CD8-positive, alpha-beta memory T cell (primary cell): ENCODE results near the gene CRTC1. TPM values are rescaled to one million over a fixed set of nuclear protein-coding genes. Genes with fewer than 3 reads are reported as not detected.

ENCODE experiments used
- CTCF ChIA-PET: fragments of 350-600 bp; sonication (Branson Sonifier 250); formaldehyde crosslinking; loops from one replicate; lab custom pipeline; 2021; ENCODE audit warnings: antibody characterized with exemption; lab: Charles Lee
- POLR2A ChIA-PET: fragments of 350-600 bp; sonication (Branson Sonifier 250); formaldehyde crosslinking; loops from one replicate; lab custom pipeline; 2021; ENCODE audit warnings: antibody characterized with exemption; lab: Charles Lee
- DNase-seq, 5 donors: peaks; one replicate each; pipeline versions ENCODE4 v3.0.0 to v3.0.0-alpha.2; 2020 to 2022; ENCODE audit warnings: mixed read lengths in 1 of 5
- H3K27ac ChIP-seq: one replicate; pipeline ENCODE4 v1.7.0; 2013; ENCODE audit warnings: low read depth, mild to moderate bottlenecking, low read length, moderate library complexity
- H3K27me3 ChIP-seq: 2 replicates; pipeline ENCODE4 v1.7.0; 2013; ENCODE audit warnings: low read length, mild to moderate bottlenecking; ENCODE audit not compliant: insufficient read depth, poor library complexity, severe bottlenecking
- H3K36me3 ChIP-seq: 2 replicates; pipeline ENCODE4 v1.7.0; 2013; ENCODE audit warnings: mild to moderate bottlenecking, low read length, moderate library complexity; ENCODE audit not compliant: insufficient read depth
- H3K4me1 ChIP-seq: 2 replicates; pipeline ENCODE4 v1.7.0; 2013; ENCODE audit warnings: mild to moderate bottlenecking, low read length, moderate library complexity; ENCODE audit not compliant: insufficient read depth
- H3K4me3 ChIP-seq: 2 replicates; pipeline ENCODE4 v1.7.0; 2013; ENCODE audit warnings: mild to moderate bottlenecking, low read length
- H3K9me3 ChIP-seq: 2 replicates; pipeline ENCODE4 v1.7.0; 2013; ENCODE audit warnings: mild to moderate bottlenecking, low read length
- H3K27ac Mint-ChIP-seq, 8 donors: one replicate each; pipeline ENCODE4 v1.8.0; 2020 to 2021; ENCODE audit warnings: mixed read lengths in 8 of 8, mild to moderate bottlenecking in 6 of 8, inconsistent platforms in 3 of 8, moderate library complexity in 3 of 8
- H3K27me3 Mint-ChIP-seq, 2 donors: one replicate each; pipeline ENCODE4 v1.8.0; 2020 to 2021; ENCODE audit warnings: mixed read lengths in 2 of 2, mild to moderate bottlenecking in 1 of 2, moderate library complexity in 1 of 2
- H3K36me3 Mint-ChIP-seq, 3 donors: one replicate each; pipeline ENCODE4 v1.8.0; 2020 to 2021; ENCODE audit warnings: mixed read lengths in 3 of 3, inconsistent platforms in 1 of 3, mild to moderate bottlenecking in 1 of 3
- H3K4me1 Mint-ChIP-seq, 3 donors: one replicate each; pipeline ENCODE4 v1.8.0; 2020 to 2021; ENCODE audit warnings: mixed read lengths in 3 of 3, inconsistent platforms in 1 of 3, mild to moderate bottlenecking in 1 of 3
- H3K4me3 Mint-ChIP-seq, 7 donors: one replicate each; pipeline ENCODE4 v1.8.0; 2020 to 2021; ENCODE audit warnings: mixed read lengths in 7 of 7, mild to moderate bottlenecking in 6 of 7, moderate library complexity in 4 of 7, inconsistent platforms in 2 of 7
- H3K9me3 Mint-ChIP-seq, 5 donors: one replicate each; pipeline ENCODE4 v1.8.0; 2020 to 2022; ENCODE audit warnings: mixed read lengths in 5 of 5, mild to moderate bottlenecking in 3 of 5, moderate library complexity in 2 of 5, inconsistent platforms in 1 of 5
- polyA plus RNA-seq: library from polyadenylated mRNA; unstranded; fragments of 300-500 nt; fragmentation: Illumina TruSeq; gene quantifications from one replicate; pipeline ENCODE4 v1.2.3, GENCODE V29; 2021
- total RNA-seq, 2 experiments: library from RNA; stranded (reverse); gene quantifications; one replicate each; pipeline ENCODE4 v1.2.3, GENCODE V29; 2021

The CRTC1 gene
- total and polyA plus RNA-seq, 3 experiments from 2014 or later, result 1.3 to 7.1 (median 6.7) TPM

DNA sequence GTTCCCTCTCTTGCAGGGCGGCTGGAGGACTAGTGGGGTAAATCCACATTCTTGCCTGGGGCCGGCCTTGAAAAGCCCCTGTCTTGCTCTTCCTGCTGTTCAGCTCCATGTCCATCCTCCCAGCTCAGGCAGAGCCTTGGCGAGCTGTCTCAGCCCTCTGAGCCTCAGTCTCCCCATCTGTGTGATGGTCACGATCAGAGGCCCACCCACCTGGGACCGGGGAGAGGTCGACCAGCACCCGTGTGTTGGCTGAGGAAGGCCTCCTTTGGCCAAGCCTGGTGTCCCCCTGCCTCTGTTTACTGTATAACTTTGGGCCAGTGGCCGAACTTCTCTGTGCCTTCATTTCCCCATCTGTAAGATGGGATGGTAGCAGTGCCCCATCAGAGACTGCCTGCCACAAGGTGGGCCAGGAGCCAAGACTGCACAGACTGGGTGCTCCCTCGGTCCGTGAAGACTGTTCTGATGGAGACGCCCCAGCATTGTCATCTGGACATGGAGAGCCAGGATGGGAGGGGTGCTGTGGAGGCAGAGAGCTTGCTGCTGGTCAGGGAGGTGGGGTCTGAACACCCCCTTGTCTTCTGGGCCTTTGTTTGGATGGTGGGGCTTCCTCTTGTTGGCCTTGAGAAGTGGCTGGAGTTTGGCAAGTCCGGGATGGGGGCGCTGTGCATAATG is 28.2 kb upstream of the CRTC1 start:
- H3K9me3 ChIP-seq, result no peaks in the 10 kb centered on the region
- DNase-seq, result no peak
- no peaks in the 10 kb centered on the region for H3K36me3 ChIP-seq
- H3K36me3 Mint-ChIP-seq, result peaks cover 0 to 12% (median 4%) of the 10 kb centered on the region in 3 donors
- no peak overlapping the region for H3K4me3 Mint-ChIP-seq
- peaks cover 0 to 2% (median 0%) of the 10 kb centered on the region in 5 donors for H3K9me3 Mint-ChIP-seq
- H3K27ac ChIP-seq, result no peak overlapping the region
- H3K27me3 Mint-ChIP-seq, result peaks cover 0 to 3% of the 10 kb centered on the region in 2 donors
- H3K4me1 Mint-ChIP-seq, result peaks cover 20 to 37% (median 20%) of the 10 kb centered on the region in 3 donors
- H3K27ac Mint-ChIP-seq, result no peak overlapping the region
- POLR2A ChIA-PET, result no interaction called here
- H3K4me1 ChIP-seq, result no peaks in the 10 kb centered on the region
- CTCF ChIA-PET, result interaction anchor here (1.0 kb wide), 1 partner anchor 10 kb away, joined by 3 read pairs; no protein-coding TSS in a partner anchor
- no peaks in the 10 kb centered on the region for H3K27me3 ChIP-seq
- no peak overlapping the region for H3K4me3 ChIP-seq

DNA sequence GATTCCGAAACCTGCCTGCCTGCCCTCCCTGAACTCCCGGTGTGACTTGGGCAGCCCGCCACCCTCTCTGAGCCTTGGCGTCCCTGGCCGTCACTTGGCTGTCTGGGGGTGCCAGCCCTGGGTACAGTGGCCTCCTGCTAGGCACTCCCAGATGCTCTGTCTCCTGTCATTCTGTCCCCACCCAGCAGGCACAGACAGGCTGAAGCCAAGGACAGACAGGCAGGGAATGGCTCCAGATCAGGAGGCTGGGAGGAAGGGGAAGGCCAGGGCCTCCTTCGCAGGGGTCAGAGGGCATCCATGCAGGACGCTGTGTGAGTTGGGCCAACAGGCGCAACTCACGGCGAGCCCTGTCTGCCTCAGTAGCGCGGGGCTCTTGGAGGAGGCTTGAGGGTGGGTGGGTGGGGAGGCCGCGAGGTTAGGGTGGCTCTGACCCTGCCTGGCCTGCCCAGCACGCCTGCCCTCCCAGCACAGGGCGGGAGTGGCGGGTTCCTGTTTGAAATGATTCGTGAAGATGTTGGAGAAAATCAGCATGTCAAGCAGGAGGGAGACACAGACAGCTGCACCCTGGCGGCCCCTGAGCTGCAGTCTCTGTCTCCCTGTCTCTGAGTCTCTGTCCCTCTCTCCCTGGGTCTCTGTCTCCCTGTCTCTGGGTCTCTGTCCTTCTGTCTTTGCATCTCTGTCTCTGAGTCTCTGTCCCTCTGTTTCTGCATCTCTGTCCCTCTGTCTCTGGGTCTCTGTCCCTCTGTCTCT is 27.0 kb upstream of the CRTC1 start:
- H3K4me1 Mint-ChIP-seq, result peaks cover 20 to 40% (median 20%) of the 10 kb centered on the region in 3 donors
- ChIA-PET POLR2A (no interaction called here), CTCF (no interaction called here)
- peaks cover 0 to 2% (median 0%) of the 10 kb centered on the region in 5 donors for H3K9me3 Mint-ChIP-seq
- peaks cover 0 to 3% of the 10 kb centered on the region in 2 donors for H3K27me3 Mint-ChIP-seq
- Histone ChIP-seq H3K36me3 (no peaks in the 10 kb centered on the region), H3K9me3 (no peaks in the 10 kb centered on the region), H3K4me3 (no peak overlapping the region), H3K27ac (no peak overlapping the region), H3K27me3 (no peaks in the 10 kb centered on the region), H3K4me1 (no peaks in the 10 kb centered on the region)
- no peak for DNase-seq
- peak overlapping the region in 3 of 8 donors; percentile 10 to 89 (median 70) for H3K27ac Mint-ChIP-seq
- H3K4me3 Mint-ChIP-seq, result no peak overlapping the region
- H3K36me3 Mint-ChIP-seq, result peaks cover 0 to 6% (median 4%) of the 10 kb centered on the region in 3 donors

DNA sequence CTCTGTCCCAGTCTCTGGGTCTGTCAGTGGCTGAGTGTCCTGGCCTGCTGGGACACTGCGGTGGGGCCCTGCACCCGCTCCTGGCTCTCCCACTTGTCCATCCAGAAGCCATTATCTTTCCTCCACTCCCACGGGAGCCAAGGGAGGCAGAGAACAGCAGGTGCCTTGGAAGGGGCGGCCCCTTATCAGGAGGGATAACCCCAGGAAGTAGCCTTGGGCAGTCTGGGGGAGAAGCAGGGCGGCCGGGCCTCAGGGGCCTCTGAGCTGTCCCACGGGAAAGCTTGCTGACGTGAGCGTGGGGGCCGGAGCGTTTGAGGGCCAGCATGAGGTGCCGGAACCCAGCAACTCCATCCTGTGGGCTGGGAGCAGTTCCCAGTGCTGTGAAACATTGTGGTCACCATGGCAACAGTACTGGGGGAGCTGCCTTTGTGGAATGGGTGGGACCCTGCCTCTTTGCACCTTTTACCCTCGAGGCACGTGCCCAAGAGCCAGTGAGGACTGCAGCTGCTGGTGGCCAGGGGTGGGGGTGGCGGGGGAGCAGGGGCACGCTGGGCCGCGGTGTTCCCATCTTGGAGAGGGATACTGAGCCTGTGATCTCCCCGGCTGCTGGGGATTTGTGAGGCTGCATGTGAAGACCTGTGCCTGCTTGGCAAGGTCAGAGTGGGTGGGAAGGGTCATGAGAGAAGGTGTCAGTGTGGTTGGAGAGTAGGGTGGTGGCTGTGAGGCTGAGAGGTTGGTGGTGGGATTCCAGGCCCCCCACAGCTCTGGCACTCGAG is 25.7 kb upstream of the CRTC1 start:
- Mint-ChIP-seq H3K27ac (peak overlapping the region in 2 of 8 donors; percentile 45 to 71), H3K4me3 (no peak overlapping the region), H3K27me3 (peaks cover 0 to 3% of the 10 kb centered on the region in 2 donors), H3K9me3 (peaks cover 0 to 2% (median 0%) of the 10 kb centered on the region in 5 donors), H3K4me1 (peaks cover 18 to 39% (median 20%) of the 10 kb centered on the region in 3 donors), H3K36me3 (peaks cover 0 to 6% (median 4%) of the 10 kb centered on the region in 3 donors)
- Histone ChIP-seq H3K27ac (no peak overlapping the region), H3K4me1 (no peaks in the 10 kb centered on the region), H3K27me3 (no peaks in the 10 kb centered on the region), H3K9me3 (no peaks in the 10 kb centered on the region), H3K36me3 (no peaks in the 10 kb centered on the region), H3K4me3 (no peak overlapping the region)
- CTCF ChIA-PET, result no interaction called here
- DNase-seq, result no peak
- POLR2A ChIA-PET, result no interaction called here

DNA sequence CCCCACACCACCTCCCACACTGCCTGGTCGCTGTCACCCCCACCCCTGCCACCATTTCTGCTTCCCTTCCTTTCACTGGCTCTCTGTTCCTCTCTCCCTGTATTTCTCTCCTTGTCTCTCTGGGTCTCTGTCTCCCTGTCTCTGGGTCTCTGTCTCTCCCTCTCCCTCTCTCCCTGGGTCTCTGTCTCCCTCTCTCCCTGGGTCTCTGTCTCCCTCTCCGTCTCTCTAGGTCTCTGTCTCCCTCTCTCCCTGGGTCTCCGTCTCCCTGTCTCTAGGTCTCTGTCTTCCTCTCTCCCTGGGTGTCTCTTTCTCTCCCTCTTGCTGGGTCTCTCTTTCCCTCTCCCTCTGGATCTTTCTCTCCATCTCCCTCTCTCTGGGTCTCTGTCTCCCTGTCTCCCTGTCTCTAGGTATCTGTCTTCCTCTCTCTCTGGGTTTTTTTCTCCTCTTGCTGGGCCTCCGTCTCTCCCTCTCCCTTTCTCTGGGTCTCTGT is 25.1 kb upstream of the CRTC1 start:
- H3K36me3 Mint-ChIP-seq, result peaks cover 0 to 6% (median 4%) of the 10 kb centered on the region in 3 donors
- no peak for DNase-seq
- no peaks in the 10 kb centered on the region for H3K27me3 ChIP-seq
- ChIA-PET CTCF (no interaction called here), POLR2A (no interaction called here)
- no peak overlapping the region for H3K27ac ChIP-seq
- peaks cover 0 to 2% (median 0%) of the 10 kb centered on the region in 5 donors for H3K9me3 Mint-ChIP-seq
- H3K4me3 ChIP-seq, result no peak overlapping the region
- peaks cover 18 to 40% (median 20%) of the 10 kb centered on the region in 3 donors for H3K4me1 Mint-ChIP-seq
- H3K4me1 ChIP-seq, result no peaks in the 10 kb centered on the region
- no peaks in the 10 kb centered on the region for H3K9me3 ChIP-seq
- H3K27ac Mint-ChIP-seq, result peak overlapping the region in 3 of 8 donors; percentile 42 to 71 (median 62)
- H3K27me3 Mint-ChIP-seq, result peaks cover 0 to 3% of the 10 kb centered on the region in 2 donors
- H3K36me3 ChIP-seq, result no peaks in the 10 kb centered on the region
- H3K4me3 Mint-ChIP-seq, result peak overlapping the region in 1 of 7 donors; percentile 54

DNA sequence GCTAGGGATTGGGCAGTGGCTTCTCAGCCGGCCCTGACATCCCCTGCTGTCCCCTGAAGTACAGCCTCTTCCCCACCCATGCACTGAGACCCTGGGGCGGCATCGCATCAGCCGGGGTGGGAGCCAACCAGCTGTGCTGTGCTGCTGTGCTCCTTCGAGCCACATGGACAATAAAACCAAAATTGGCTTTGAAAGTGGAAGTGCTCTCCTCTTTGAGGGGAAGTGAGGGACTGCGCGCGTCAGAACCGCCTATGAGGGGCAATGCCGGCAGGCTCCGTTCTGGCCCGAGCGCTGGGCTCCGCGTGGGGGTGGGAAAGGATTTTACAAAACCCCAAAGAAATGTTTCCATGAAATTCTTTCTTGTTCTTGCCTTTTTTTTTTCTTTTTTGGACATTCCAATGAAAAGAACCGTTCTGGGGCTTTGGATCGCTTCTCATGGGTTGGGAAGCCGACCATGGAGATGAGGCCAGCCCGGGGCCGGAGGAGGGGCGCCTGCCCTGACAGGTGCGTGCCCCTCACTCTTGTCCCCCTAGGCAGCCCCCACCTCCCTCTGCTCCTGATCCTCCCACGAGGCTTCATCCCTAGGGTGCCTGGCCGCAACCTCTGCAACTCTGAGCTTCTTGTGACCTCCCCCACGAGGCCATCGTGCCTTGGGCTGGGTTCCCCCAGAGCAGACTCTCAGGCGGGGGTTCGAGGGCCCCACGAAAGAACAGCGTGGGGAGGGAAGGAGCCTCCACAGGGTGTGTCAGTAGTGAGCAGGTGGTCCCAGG is 24.0 kb upstream of the CRTC1 start:
- Histone ChIP-seq H3K4me1 (peaks cover 4% of the 10 kb centered on the region), H3K9me3 (no peaks in the 10 kb centered on the region), H3K4me3 (no peak overlapping the region), H3K27ac (no peak overlapping the region), H3K27me3 (no peaks in the 10 kb centered on the region), H3K36me3 (no peaks in the 10 kb centered on the region)
- Mint-ChIP-seq H3K36me3 (peaks cover 0 to 9% (median 4%) of the 10 kb centered on the region in 3 donors), H3K4me3 (no peak overlapping the region), H3K9me3 (peaks cover 0 to 2% (median 0%) of the 10 kb centered on the region in 5 donors), H3K27me3 (peaks cover 0 to 3% of the 10 kb centered on the region in 2 donors), H3K4me1 (peaks cover 19 to 48% (median 20%) of the 10 kb centered on the region in 3 donors), H3K27ac (peak overlapping the region in 1 of 8 donors; percentile 62)
- ChIA-PET CTCF (no interaction called here), POLR2A (no interaction called here)
- DNase-seq, result no peak

DNA sequence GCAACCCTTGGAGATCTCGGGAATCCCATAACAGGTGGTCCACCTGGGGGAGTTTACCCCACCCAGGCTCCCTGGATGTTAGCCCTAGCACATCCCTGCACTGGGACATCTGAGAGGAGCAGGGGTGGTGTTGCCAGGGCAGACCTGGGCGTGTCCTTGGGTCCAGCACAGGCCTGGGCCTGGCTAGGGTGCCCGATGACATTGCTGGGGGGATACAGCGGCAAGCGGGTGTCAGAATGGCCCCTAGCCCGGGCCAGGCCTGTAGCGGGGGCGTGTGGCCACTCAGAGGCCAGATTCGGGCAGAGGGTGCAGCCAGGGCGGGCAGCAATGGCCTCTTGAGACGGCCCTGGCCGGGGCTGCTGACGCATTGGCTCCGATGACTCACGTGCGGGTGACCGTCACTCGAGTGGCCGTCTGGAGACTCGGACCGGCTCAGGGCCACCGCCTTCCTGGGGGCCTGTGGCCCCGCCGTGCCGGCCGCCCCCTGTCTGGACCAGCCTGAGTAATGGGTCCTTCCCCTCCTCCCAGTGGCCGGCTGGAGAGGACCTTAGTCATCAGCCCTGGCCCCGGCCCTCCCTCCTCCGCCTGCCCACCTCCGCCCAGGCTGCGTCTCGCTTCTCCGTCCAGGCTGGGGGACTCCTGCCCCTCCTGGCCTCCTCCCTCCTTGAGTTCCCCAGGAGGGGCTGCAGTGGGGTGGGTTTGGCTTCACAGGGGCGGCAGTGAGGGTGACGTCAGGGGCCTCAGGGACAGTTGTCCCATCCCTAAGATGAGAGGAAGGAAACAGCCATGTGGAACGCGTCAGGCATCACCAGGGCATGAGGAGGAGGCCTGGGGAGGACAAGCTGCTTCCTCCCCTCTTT is 23.2 kb upstream of the CRTC1 start:
- Mint-ChIP-seq H3K27ac (no peak overlapping the region), H3K36me3 (peaks cover 0 to 9% (median 4%) of the 10 kb centered on the region in 3 donors), H3K4me1 (peaks cover 19 to 44% (median 20%) of the 10 kb centered on the region in 3 donors), H3K4me3 (peak overlapping the region in 1 of 7 donors; percentile 61), H3K27me3 (peaks cover 0 to 3% of the 10 kb centered on the region in 2 donors), H3K9me3 (no peaks in the 10 kb centered on the region)
- Histone ChIP-seq H3K9me3 (no peaks in the 10 kb centered on the region), H3K27ac (no peak overlapping the region), H3K27me3 (no peaks in the 10 kb centered on the region), H3K4me1 (peaks cover 4% of the 10 kb centered on the region), H3K36me3 (no peaks in the 10 kb centered on the region), H3K4me3 (no peak overlapping the region)
- no peak for DNase-seq
- ChIA-PET POLR2A (no interaction called here), CTCF (no interaction called here)
